IMR-90 (cell line): ENCODE measurements around the gene ATG3. TPM values are rescaled to one million over a fixed set of nuclear protein-coding genes. Genes with fewer than 3 reads are reported as not detected.

Experiments used
- ATAC-seq: fragments of 200-7000 bp; cut with Tn5 transposase; 2 replicates; pipeline ENCODE4 v1.9.1; 2020; ENCODE audit warnings: low read depth, mild to moderate bottlenecking, moderate library complexity
- BruUV-seq: library from RNA; stranded (reverse); fragments of 400-500 nt; replicated peaks from 2 replicates; lab custom pipeline; 2021; lab: Mats Ljungman, UMichigan
- CTCF ChIA-PET: fragments of 300-600 bp; formaldehyde crosslinking; extraction: SDS; loops from one replicate; lab custom pipeline; 2021; ENCODE audit warnings: antibody characterized with exemption; lab: Yijun Ruan, JAX
- POLR2A ChIA-PET: fragments of 300-600 bp; sonication (Branson Sonifier 250); formaldehyde crosslinking; loops from one replicate; lab custom pipeline; 2022; ENCODE audit warnings: antibody characterized with exemption; ENCODE audit not compliant: unreplicated experiment; lab: Charles Lee
- DNase-seq: peaks from one replicate; pipeline ENCODE4 v3.0.0; 2013
- H2AFZ ChIP-seq: replicated peaks from 2 replicates; pipeline ENCODE3; 2013; ENCODE audit warnings: low read length, mild to moderate bottlenecking; ENCODE audit not compliant: poor library complexity
- H2AK5ac ChIP-seq: 2 replicates; pipeline ENCODE4 v1.6.1; 2013; ENCODE audit warnings: low read depth, low read length, inconsistent platforms
- H2AK9ac ChIP-seq: replicated peaks from 2 replicates; pipeline ENCODE3; 2013; ENCODE audit warnings: mild to moderate bottlenecking, low read depth, low read length, moderate library complexity; ENCODE audit not compliant: poor library complexity
- H2BK120ac ChIP-seq: 2 replicates; pipeline ENCODE4 v1.6.1; 2013; ENCODE audit warnings: low read depth, low read length, inconsistent platforms
- H2BK15ac ChIP-seq: 3 replicates; pipeline ENCODE4 v1.6.1; 2013; ENCODE audit warnings: low read depth, low read length, inconsistent platforms
- H2BK20ac ChIP-seq: 2 replicates; pipeline ENCODE4 v1.6.1; 2013; ENCODE audit warnings: low read depth, mild to moderate bottlenecking, inconsistent platforms, low read length, moderate library complexity
- H2BK5ac ChIP-seq: 2 replicates; pipeline ENCODE4 v1.6.1; 2013; ENCODE audit warnings: mild to moderate bottlenecking, low read depth, low read length, inconsistent platforms; ENCODE audit not compliant: poor library complexity, severe bottlenecking
- H3K14ac ChIP-seq: replicated peaks from 2 replicates; pipeline ENCODE4 v1.6.1; 2013; ENCODE audit warnings: low read depth, low read length, inconsistent platforms
- H3K18ac ChIP-seq: 2 replicates; pipeline ENCODE4 v1.6.1; 2013; ENCODE audit warnings: low read depth, low read length, control low read depth
- H3K23ac ChIP-seq: 2 replicates; pipeline ENCODE4 v1.6.1; 2013; ENCODE audit warnings: low read depth, low read length, inconsistent platforms
- H3K27ac ChIP-seq: 2 replicates; pipeline ENCODE4 v1.5.1; 2013; ENCODE audit warnings: mild to moderate bottlenecking, control low read depth, low read length; ENCODE audit not compliant: insufficient read depth
- H3K27me3 ChIP-seq: 2 replicates; pipeline ENCODE4 v1.6.1; 2013; ENCODE audit warnings: low read length; ENCODE audit not compliant: control insufficient read depth, insufficient read depth
- H3K36me3 ChIP-seq: 2 replicates; pipeline ENCODE4 v1.6.1; 2013; ENCODE audit warnings: low read length, mixed read lengths; ENCODE audit not compliant: control insufficient read depth, insufficient read depth
- H3K4ac ChIP-seq: 2 replicates; pipeline ENCODE4 v1.6.1; 2013; ENCODE audit warnings: low read depth, low read length, inconsistent platforms
- H3K4me1 ChIP-seq: 2 replicates; pipeline ENCODE4 v1.6.1; 2013; ENCODE audit warnings: low read length, mixed read lengths; ENCODE audit not compliant: control insufficient read depth, insufficient read depth
- H3K4me2 ChIP-seq: 2 replicates; pipeline ENCODE4 v1.6.1; 2013; ENCODE audit warnings: low read depth, mild to moderate bottlenecking, control low read depth, low read length, moderate library complexity
- H3K4me3 ChIP-seq: 2 replicates; pipeline ENCODE4 v1.5.1; 2013; ENCODE audit warnings: low read depth, mild to moderate bottlenecking, control low read depth, low read length, moderate library complexity; ENCODE audit not compliant: insufficient read depth
- H3K56ac ChIP-seq: 2 replicates; pipeline ENCODE4 v1.6.1; 2013; ENCODE audit warnings: low read length, inconsistent platforms; ENCODE audit not compliant: insufficient read depth; ENCODE audit errors: extremely low read depth
- H3K79me1 ChIP-seq, 2 experiments: 2 replicates each; pipeline ENCODE4 v1.6.1; 2013; ENCODE audit warnings: low read length in 2 of 2, inconsistent platforms in 1 of 2, low read depth in 1 of 2
- H3K9ac ChIP-seq: 2 replicates; pipeline ENCODE4 v1.6.1; 2013; ENCODE audit warnings: low read depth, low read length, control low read depth
- H3K9me1 ChIP-seq: 2 replicates; pipeline ENCODE4 v1.6.1; 2013; ENCODE audit warnings: low read length, inconsistent platforms; ENCODE audit not compliant: insufficient read depth
- H3K9me3 ChIP-seq: 2 replicates; pipeline ENCODE4 v1.6.1; 2013; ENCODE audit warnings: low read length; ENCODE audit not compliant: control insufficient read depth, insufficient read depth
- H4K20me1 ChIP-seq: 2 replicates; pipeline ENCODE4 v1.6.1; 2013; ENCODE audit warnings: low read length, inconsistent platforms; ENCODE audit not compliant: insufficient read depth
- H4K5ac ChIP-seq: 2 replicates; pipeline ENCODE4 v1.6.1; 2013; ENCODE audit warnings: mild to moderate bottlenecking, low read depth, low read length, control low read depth
- H4K8ac ChIP-seq, 2 experiments: 2 replicates each; pipeline ENCODE4 v1.6.1; 2013; ENCODE audit warnings: low read depth in 2 of 2, low read length in 2 of 2, control low read depth in 1 of 2, inconsistent platforms in 1 of 2
- H4K91ac ChIP-seq: 2 replicates; pipeline ENCODE4 v1.6.1; 2013; ENCODE audit warnings: low read depth, low read length, inconsistent platforms; ENCODE audit not compliant: insufficient read depth
- BHLHE40 ChIP-seq: fragments of 150-350 bp; IDR thresholded peaks from 2 replicates; pipeline ENCODE4 v1.6.1; 2016; ENCODE audit warnings: mild to moderate bottlenecking, low read depth, low read length
- CEBPB ChIP-seq: IDR thresholded peaks from 2 replicates; pipeline ENCODE4 v1.6.1; 2012; ENCODE audit warnings: low read depth, low read length, improper control_type of control experiment
- CHD1 ChIP-seq: IDR thresholded peaks from 2 replicates; pipeline ENCODE4 v1.6.1; 2012; ENCODE audit warnings: low read depth, low read length, improper control_type of control experiment
- CTCF ChIP-seq: conservative IDR thresholded peaks from 2 replicates; pipeline ENCODE4 v1.5.1; 2012; ENCODE audit warnings: mild to moderate bottlenecking, low read depth, low read length, improper control_type of control experiment
- FOS ChIP-seq: fragments of 150-350 bp; IDR thresholded peaks from 2 replicates; pipeline ENCODE4 v1.6.1; 2016; ENCODE audit warnings: low read depth, low read length
- MAFK ChIP-seq: IDR thresholded peaks from 2 replicates; pipeline ENCODE4 v1.6.1; 2012; ENCODE audit warnings: low read depth, low read length, improper control_type of control experiment
- MAZ ChIP-seq: IDR thresholded peaks from 2 replicates; pipeline ENCODE4 v1.6.1; 2012; ENCODE audit warnings: low read depth, mild to moderate bottlenecking, low read length, improper control_type of control experiment, moderate library complexity, borderline replicate concordance
- MXI1 ChIP-seq: IDR thresholded peaks from 2 replicates; pipeline ENCODE4 v1.6.1; 2012; ENCODE audit warnings: low read depth, mild to moderate bottlenecking, low read length, moderate library complexity, borderline replicate concordance
- NFE2L2 ChIP-seq: fragments of 150-350 bp; IDR thresholded peaks from 2 replicates; pipeline ENCODE4 v1.6.1; 2016; ENCODE audit warnings: low read depth, mild to moderate bottlenecking, low read length
- POLR2A ChIP-seq: IDR thresholded peaks from 2 replicates; pipeline ENCODE4 v1.6.1; 2012; ENCODE audit warnings: mild to moderate bottlenecking, low read depth, low read length
- RAD21 ChIP-seq: IDR thresholded peaks from 2 replicates; pipeline ENCODE4 v1.6.1; 2012; ENCODE audit warnings: low read length, improper control_type of control experiment
- RCOR1 ChIP-seq: IDR thresholded peaks from 2 replicates; pipeline ENCODE4 v1.6.1; 2012; ENCODE audit warnings: mild to moderate bottlenecking, low read length, improper control_type of control experiment; ENCODE audit not compliant: insufficient replicate concordance
- RFX5 ChIP-seq: IDR thresholded peaks from 2 replicates; pipeline ENCODE4 v1.8.0; 2012; ENCODE audit warnings: low read depth, mild to moderate bottlenecking, low read length, moderate library complexity
- SMC3 ChIP-seq: fragments of 150-350 bp; IDR thresholded peaks from 2 replicates; pipeline ENCODE4 v1.6.1; 2016; ENCODE audit warnings: low read depth, mild to moderate bottlenecking, antibody characterized with exemption, low read length, moderate library complexity
- WGBS, 2 experiments: methylation state at CpG; one replicate each; pipeline versions ENCODE4 v1.1.5 to v1.1.7; 2013; ENCODE audit warnings: missing lambda C conversion rate in 2 of 2; ENCODE audit not compliant: insufficient read length in 1 of 2; ENCODE audit errors: extremely low coverage in 2 of 2; 5-methylcytosine and 5-hydroxymethylcytosine counted together
- dilution Hi-C: fragments of 300-500 bp; cut with HindIII; formaldehyde crosslinking; loops from one replicate; pipeline ENCODE4 v1.14.3; 2018; ENCODE audit warnings: low sequenced_read_pairs; ENCODE audit not compliant: unreplicated experiment
- in situ Hi-C: fragments of 300-500 bp; cut with MboI; formaldehyde crosslinking; loops from 3 replicates; pipeline ENCODE4 v1.14.3; 2019; ENCODE audit warnings: low sequenced_read_pairs, inconsistent platforms, mixed read lengths
- intact Hi-C: fragments of 100-400 bp; cut with micrococcal nuclease; formaldehyde crosslinking; loops from 2 replicates; pipeline ENCODE4 v1.10.0; 2022
- polyA plus RNA-seq, 3 experiments: library from polyadenylated mRNA; depleted of rRNA; stranded (reverse); fragments of >200 nt; gene quantifications; 2 replicates each; pipeline ENCODE4 v1.2.3, GENCODE V29; 2012; ENCODE audit warnings: low replicate concordance in 1 of 3
- total RNA-seq: library from RNA; depleted of rRNA; stranded (reverse); fragments of >200 nt; gene quantifications from 2 replicates; pipeline ENCODE4 v1.2.3, GENCODE V29; 2012
- TF ChIP-seq, protein P1 (sequence below): fragments of 150-350 bp; IDR thresholded peaks from 2 replicates; pipeline ENCODE4 v1.6.1; 2016; ENCODE audit warnings: low read depth, mild to moderate bottlenecking, low read length, moderate library complexity, borderline replicate concordance
- TF ChIP-seq, protein P2 (sequence below): fragments of 150-350 bp; IDR thresholded peaks from 2 replicates; pipeline ENCODE4 v1.6.1; 2017; ENCODE audit warnings: mild to moderate bottlenecking, antibody characterized with exemption, low read length, low read depth

ATG3 gene
- total and polyA plus RNA-seq, 2 of the 4 experiments (the other 2 are of a cell fraction): 30.8 to 31.7 TPM

- Histone ChIP-seq H3K23ac (no peak overlapping the region), H2BK15ac (no peak overlapping the region), H4K20me1 (no peaks in the 10 kb centered on the region), H2BK20ac (no peak overlapping the region), H3K56ac (no peak overlapping the region), H2AFZ (no peak overlapping the region), H2AK9ac (no peak overlapping the region), H3K4me2 (no peak overlapping the region), H2AK5ac (no peak overlapping the region), H3K4me3 (no peak overlapping the region), H3K18ac (no peak overlapping the region), H4K5ac (no peak overlapping the region), H4K8ac (no peak overlapping the region), H4K91ac (no peak overlapping the region), H3K9ac (no peak overlapping the region), H3K27ac (no peak overlapping the region), H3K4me1 (no peaks in the 10 kb centered on the region), H3K27me3 (no peaks in the 10 kb centered on the region), H3K36me3 (peaks cover 7% of the 10 kb centered on the region; the same call in 1 of the 2 replicates), H2BK120ac (no peak overlapping the region), H2BK5ac (no peak overlapping the region), H3K9me1 (no peaks in the 10 kb centered on the region), H3K14ac (no peak overlapping the region), H3K9me3 (no peaks in the 10 kb centered on the region), H3K79me1 (no peaks in the 10 kb centered on the region), H3K4ac (no peak overlapping the region)
- BruUV-seq: no TSS peak
- in situ Hi-C loops (no loop called here), intact Hi-C loops (no loop called here), dilution Hi-C loops (no loop called here)
- POLR2A ChIA-PET: no interaction called here
- no peak for DNase-seq
- WGBS, 2 experiments: 83% methylated on average over 1 of the region's 3 CpGs; no CpG with 5 or more reads in 1 of the 2 experiments
- no peak for ATAC-seq
- TF ChIP-seq BHLHE40: no peak
- TF ChIP-seq RFX5: no peak
- TF ChIP-seq FOS: no peak
- no peak for TF ChIP-seq MAFK
- no peak for TF ChIP-seq MAZ
- TF ChIP-seq, protein P1, sequence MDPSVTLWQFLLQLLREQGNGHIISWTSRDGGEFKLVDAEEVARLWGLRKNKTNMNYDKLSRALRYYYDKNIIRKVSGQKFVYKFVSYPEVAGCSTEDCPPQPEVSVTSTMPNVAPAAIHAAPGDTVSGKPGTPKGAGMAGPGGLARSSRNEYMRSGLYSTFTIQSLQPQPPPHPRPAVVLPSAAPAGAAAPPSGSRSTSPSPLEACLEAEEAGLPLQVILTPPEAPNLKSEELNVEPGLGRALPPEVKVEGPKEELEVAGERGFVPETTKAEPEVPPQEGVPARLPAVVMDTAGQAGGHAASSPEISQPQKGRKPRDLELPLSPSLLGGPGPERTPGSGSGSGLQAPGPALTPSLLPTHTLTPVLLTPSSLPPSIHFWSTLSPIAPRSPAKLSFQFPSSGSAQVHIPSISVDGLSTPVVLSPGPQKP: no peak
- TF ChIP-seq RAD21: no peak
- TF ChIP-seq, protein P2, sequence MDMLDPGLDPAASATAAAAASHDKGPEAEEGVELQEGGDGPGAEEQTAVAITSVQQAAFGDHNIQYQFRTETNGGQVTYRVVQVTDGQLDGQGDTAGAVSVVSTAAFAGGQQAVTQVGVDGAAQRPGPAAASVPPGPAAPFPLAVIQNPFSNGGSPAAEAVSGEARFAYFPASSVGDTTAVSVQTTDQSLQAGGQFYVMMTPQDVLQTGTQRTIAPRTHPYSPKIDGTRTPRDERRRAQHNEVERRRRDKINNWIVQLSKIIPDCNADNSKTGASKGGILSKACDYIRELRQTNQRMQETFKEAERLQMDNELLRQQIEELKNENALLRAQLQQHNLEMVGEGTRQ: no peak
- no peak for TF ChIP-seq CHD1
- TF ChIP-seq NFE2L2: no peak
- no peak for TF ChIP-seq POLR2A
- no peak for TF ChIP-seq CEBPB
- no peak for TF ChIP-seq MXI1
- TF ChIP-seq CTCF: no peak
- TF ChIP-seq SMC3: no peak
- TF ChIP-seq RCOR1: no peak
- CTCF ChIA-PET: interaction anchor here (0.7 to 1.4 kb wide), 3 partner anchors 15 to 238 kb away, joined by 3 to 4 read pairs (median 3); no protein-coding TSS in a partner anchor
Measured at GRCh38 chr3:112530573-112530972, 31.2 kb downstream of the ATG3 start.
